Omental fat pad (tissue), 4 donors: Measurements from ENCODE around the gene SMARCD3. TPM values are rescaled to one million over a fixed set of nuclear protein-coding genes. Genes with fewer than 3 reads are reported as not detected.
A peak's percentile ranks its signal among the peaks of the same experiment; 100 is the strongest.

ENCODE experiments used
- ATAC-seq: fragments of 150-250 bp; one replicate; pipeline ENCODE4 v1.9.1; 2016; ENCODE audit warnings: mild to moderate bottlenecking, moderate library complexity; ENCODE audit not compliant: low FRiP score
- DNase-seq: peaks from one replicate; pipeline ENCODE4 v3.0.0-alpha.2; 2019; ENCODE audit warnings: low spot score
- total RNA-seq, 4 donors: library from RNA; depleted of rRNA; stranded (reverse); fragments of >200 nt; gene quantifications; one replicate each; pipeline ENCODE4 v1.1.0, GENCODE V29; 2016
- TF ChIP-seq, protein P1 (sequence below), 3 donors: fragments of 450-650 bp; IDR thresholded peaks; one replicate each; pipeline ENCODE4 v1.5.1; 2016 to 2017; ENCODE audit warnings: antibody characterized with exemption in 3 of 3, mild to moderate bottlenecking in 3 of 3, moderate library complexity in 2 of 3

The SMARCD3 gene
- total RNA-seq, 4 donors from 2014 or later: 19.7 to 57.5 (median 31.2) TPM

DNA sequence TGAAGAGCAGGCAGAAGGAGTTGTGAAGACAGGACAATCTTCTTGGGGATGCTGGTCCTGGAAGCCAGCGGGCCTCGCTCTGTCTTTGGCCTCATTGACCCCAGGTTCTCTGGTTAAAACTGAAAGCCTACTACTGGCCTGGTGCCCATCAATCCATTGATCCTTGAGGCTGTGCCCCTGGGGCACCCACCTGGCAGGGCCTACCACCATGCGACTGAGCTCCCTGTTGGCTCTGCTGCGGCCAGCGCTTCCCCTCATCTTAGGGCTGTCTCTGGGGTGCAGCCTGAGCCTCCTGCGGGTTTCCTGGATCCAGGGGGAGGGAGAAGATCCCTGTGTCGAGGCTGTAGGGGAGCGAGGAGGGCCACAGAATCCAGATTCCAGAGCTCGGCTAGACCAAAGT lies 14.7 kb downstream of the SMARCD3 start:
- DNase-seq (no peak), ATAC-seq (no peak)
- TF ChIP-seq, protein P1, sequence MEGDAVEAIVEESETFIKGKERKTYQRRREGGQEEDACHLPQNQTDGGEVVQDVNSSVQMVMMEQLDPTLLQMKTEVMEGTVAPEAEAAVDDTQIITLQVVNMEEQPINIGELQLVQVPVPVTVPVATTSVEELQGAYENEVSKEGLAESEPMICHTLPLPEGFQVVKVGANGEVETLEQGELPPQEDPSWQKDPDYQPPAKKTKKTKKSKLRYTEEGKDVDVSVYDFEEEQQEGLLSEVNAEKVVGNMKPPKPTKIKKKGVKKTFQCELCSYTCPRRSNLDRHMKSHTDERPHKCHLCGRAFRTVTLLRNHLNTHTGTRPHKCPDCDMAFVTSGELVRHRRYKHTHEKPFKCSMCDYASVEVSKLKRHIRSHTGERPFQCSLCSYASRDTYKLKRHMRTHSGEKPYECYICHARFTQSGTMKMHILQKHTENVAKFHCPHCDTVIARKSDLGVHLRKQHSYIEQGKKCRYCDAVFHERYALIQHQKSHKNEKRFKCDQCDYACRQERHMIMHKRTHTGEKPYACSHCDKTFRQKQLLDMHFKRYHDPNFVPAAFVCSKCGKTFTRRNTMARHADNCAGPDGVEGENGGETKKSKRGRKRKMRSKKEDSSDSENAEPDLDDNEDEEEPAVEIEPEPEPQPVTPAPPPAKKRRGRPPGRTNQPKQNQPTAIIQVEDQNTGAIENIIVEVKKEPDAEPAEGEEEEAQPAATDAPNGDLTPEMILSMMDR (IDR thresholded peaks at IDR 0.05): no peak

DNA sequence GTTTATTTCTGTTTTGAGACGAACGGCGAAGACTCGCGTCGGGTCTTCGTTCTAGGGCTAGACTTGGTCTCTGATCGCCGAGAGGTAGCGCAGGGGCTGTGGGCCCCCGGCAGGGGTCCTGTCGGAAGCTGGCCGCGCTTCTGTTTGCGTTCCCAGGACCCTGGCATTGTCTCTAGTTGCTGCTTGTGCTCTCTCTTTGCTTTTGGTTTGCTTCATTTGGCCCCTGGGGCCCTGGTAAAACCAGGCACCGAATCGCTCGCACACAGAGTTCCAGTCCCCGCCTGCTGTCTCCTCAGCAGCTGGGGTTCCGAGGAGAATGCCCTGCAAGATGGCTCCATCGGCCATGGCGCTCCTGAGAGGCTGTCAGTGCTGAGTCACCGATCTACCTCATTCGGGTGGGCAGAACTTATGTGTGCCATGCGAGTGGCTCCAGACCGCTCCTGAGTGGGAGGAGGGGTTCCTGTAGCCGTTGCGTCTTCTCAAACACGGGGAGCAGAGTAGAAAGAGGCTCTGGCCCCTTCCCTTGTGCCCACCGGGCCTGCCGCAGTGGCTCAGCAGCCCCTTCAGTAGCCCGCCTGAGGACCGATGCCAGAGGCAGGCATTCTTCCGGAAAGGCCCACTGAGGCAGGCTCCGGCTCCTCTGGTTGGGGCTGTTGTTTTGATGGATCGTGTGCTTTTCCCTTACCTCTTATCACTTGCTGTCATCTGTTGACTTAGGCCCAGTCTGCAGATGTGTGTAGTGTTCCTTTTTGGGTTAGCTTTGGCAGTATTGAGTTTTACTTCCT lies 15.4 kb downstream of the SMARCD3 start:
- TF ChIP-seq, protein P1 (IDR thresholded peaks at IDR 0.05): no peak
- ATAC-seq (peak; percentile 81), DNase-seq (no peak)

DNA sequence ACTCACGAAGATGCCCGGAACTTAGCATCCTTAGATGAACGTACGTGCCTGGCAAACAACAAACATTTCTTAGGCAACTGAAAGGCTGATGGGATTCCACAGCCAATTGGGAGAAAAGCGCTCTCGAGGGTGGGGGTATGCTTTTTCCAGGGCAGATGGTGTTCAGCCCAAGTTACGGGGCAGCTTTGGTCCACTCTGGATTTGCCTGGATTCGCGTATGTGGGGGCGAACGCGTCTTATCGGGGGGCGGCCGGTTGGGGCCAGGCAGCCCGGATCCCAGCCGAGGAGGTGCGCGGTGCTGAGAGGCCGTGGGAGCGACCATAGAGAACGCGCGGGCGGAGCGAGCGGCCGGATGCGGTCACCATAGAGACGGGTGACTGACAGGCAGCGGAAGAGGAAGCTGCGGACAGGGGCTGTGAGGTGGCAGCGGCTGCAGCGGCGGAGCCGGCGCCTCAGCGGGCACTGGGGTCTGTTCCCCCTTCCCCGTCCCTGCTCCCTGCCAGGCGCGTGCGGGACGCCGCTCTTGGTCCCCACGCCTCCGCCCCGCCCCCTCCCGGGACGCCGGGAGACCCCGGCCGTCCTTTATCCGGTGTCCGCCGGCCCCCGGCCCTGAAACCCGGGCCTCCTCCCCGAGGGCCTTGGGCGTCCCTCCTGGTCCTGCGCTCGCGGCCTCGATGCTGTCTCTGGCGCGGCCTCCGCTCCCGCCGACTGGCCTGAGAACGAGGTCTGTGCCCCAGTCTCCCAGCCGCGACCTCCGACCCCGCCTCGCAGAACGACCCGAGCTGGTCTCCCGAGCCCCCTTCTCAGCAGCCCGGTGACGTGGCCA lies 16.2 kb downstream of the SMARCD3 start, which contains the start of gene CHPF2:
CHPF2 (plus strand) TSS at position 393 of the 826 bp plus-strand sequence. CDS start 1,529 bp downstream, outside the sequence.
- TF ChIP-seq, protein P1 (IDR thresholded peaks at IDR 0.05): no peak

DNA sequence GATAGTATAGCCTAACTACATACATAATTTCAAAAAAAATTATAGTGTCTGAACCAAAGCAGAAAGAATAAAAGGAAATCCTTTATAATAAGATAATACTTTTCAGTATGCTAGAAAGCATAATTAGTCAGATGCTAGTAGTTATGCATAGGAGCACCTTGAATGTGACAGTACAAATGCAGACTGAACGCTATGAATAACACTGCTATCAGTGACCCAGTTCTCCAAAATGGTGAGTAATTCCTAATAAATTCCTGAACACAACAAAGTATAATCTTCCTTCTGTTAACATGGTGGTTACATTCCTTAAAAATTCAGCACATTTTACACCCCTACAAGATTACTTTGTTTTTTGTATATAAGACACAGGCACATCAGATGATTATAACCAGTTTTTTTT lies 17.4 kb downstream of the SMARCD3 start:
- DNase-seq (no peak), ATAC-seq (no peak)
- TF ChIP-seq, protein P1 (IDR thresholded peaks at IDR 0.05): no peak

More for the DNA sequence above, 16.2 kb downstream of the SMARCD3 start, which contains the start of gene CHPF2:
- DNase-seq (peak; percentile 67), ATAC-seq (peak; percentile 92)

DNA sequence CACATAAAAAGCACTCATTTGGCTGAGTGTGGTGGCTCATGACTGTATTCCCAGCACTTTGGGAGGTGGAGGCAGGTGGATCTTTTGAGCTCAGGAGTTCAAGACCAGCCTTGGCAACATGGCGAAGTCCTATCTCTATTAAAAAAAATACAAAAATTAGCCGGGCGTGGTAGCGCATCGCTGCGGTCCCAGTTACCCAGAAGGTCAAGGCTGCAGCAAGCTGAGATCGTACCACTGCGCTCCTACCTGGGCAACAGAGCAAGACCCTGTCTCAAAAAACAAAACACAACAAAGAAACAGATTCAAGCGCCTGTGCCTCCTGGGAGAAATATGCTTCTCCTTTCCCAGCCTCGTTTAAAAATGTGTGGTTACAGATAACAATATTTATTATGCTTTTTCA lies 19.2 kb downstream of the SMARCD3 start:
- no peak for ATAC-seq
- TF ChIP-seq, protein P1 (IDR thresholded peaks at IDR 0.05): no peak
- DNase-seq: no peak

DNA sequence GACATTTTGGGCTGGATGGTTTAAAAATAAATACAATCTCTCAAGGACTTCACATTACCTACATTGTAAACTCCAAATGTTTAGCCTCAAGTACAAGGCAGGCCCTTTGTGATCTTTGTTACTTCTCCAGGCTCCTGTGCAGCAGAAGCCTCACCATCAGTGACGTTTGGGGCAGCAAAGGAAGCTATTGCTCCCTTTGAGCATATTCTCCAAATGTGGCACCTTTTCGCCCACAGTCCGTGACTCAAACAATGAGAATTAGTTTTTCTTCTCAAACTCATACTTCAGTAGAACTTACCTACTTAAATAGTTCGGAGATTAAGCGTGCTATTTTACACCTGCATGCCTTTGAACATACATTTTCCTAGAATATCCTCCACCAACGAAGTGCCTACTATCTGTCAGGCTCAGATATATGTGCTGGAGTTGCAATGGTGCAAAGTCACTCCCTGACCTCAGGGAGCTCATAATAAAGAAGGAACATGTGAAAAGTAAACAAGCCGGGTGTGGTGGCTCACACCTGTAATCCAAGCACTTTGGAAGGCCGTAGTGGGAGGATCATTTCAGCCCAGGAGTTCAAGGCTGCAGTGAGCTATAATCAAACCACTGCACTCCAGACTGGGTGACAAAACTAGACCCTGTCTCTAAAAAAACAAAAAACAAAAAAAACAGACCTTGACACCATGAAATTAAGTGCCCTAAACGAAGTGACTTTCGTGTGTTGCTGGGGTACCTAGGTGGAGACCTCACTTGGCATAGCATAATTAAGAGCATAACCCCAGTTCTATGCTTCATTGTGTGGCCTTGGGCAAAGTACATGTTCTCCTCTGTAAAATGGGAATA lies 20.2 kb downstream of the SMARCD3 start:
- ATAC-seq (no peak), DNase-seq (no peak)
- TF ChIP-seq, protein P1 (IDR thresholded peaks at IDR 0.05): no peak
